Endothelial cell of umbilical vein (primary cell): Measurements from ENCODE around the gene TMEM18. TPM values are rescaled to one million over a fixed set of nuclear protein-coding genes. Genes with fewer than 3 reads are reported as not detected.

Source experiments
- Bru-seq: library from RNA; stranded (reverse); fragments of 400-500 nt; gene quantifications from one replicate; lab custom pipeline; 2021; lab: Mats Ljungman, UMichigan
- BruChase-seq, 2 experiments: library from RNA; stranded (reverse); fragments of 400-500 nt; gene quantifications; one replicate each; lab custom pipeline; 2021; lab: Mats Ljungman, UMichigan
- BruUV-seq: library from RNA; stranded (reverse); fragments of 400-500 nt; replicated peaks from 2 replicates; lab custom pipeline; 2021; lab: Mats Ljungman, UMichigan
- CTCF ChIA-PET: fragments of 300-600, 350-600 bp; sonication (Branson Sonifier 250); formaldehyde crosslinking; loops from one replicate; lab custom pipeline; 2021; ENCODE audit warnings: antibody characterized with exemption, inconsistent platforms; lab: Charles Lee
- POLR2A ChIA-PET: fragments of 300-600, 350-600 bp; sonication (Branson Sonifier 250); formaldehyde crosslinking; loops from one replicate; lab custom pipeline; 2021; ENCODE audit warnings: antibody characterized with exemption, inconsistent platforms; lab: Charles Lee
- DNase-seq: peaks from one replicate; pipeline ENCODE4 v3.0.0-alpha.2; 2011; ENCODE audit warnings: low read depth, low spot score
- FAIRE-seq: peaks from 2 replicates; lab custom pipeline; 2011; peaks lifted over from hg19 to GRCh38; lab: Jason Lieb, UNC
- H2AFZ ChIP-seq: 2 replicates; pipeline ENCODE4 v1.6.0; 2012; ENCODE audit warnings: low read depth, low read length, control low read depth, inconsistent platforms
- H3K27ac ChIP-seq: 2 replicates; pipeline ENCODE4 v1.5.1; 2011; ENCODE audit warnings: low read depth, mild to moderate bottlenecking, control low read depth, low read length, moderate library complexity; ENCODE audit not compliant: insufficient read depth
- H3K27me3 ChIP-seq, 2 experiments: 2 replicates each; pipeline versions ENCODE4 v1.6.0 to v1.6.1; 2011; ENCODE audit warnings: low read length in 2 of 2, mixed read lengths in 1 of 2; ENCODE audit not compliant: control insufficient read depth in 2 of 2, insufficient read depth in 2 of 2
- H3K36me3 ChIP-seq, 2 experiments: 2 replicates in 1 of 2; 3 replicates in 1 of 2; pipeline ENCODE4 v1.5.1; 2011; ENCODE audit warnings: low read length in 2 of 2, mild to moderate bottlenecking in 1 of 2, moderate library complexity in 1 of 2; ENCODE audit not compliant: control insufficient read depth in 2 of 2, insufficient read depth in 2 of 2; ENCODE audit errors: extremely low read depth in 1 of 2
- H3K4me1 ChIP-seq: 3 replicates; pipeline ENCODE4 v1.5.1; 2011; ENCODE audit warnings: mild to moderate bottlenecking, low read length; ENCODE audit not compliant: control insufficient read depth, insufficient read depth; ENCODE audit errors: extremely low read depth
- H3K4me2 ChIP-seq: 2 replicates; pipeline ENCODE4 v1.6.1; 2011; ENCODE audit warnings: low read length, control low read depth, mixed read lengths; ENCODE audit not compliant: insufficient read depth
- H3K4me3 ChIP-seq, 3 experiments: fragments of 200-600 bp in 1 of 3; sonication (generic), shearing (Covaris generic) in 1 of 3; replicated peaks in 1 of 3; 2 replicates each; pipeline ENCODE4 v1.5.1; 2011 to 2016; ENCODE audit warnings: control low read depth in 3 of 3, low read length in 3 of 3, mild to moderate bottlenecking in 2 of 3, inconsistent platforms in 1 of 3, low read depth in 1 of 3, moderate library complexity in 1 of 3; ENCODE audit not compliant: insufficient read depth in 1 of 3
- H3K79me2 ChIP-seq: 2 replicates; pipeline ENCODE4 v1.6.0; 2012; ENCODE audit warnings: low read length, inconsistent platforms; ENCODE audit not compliant: control insufficient read depth, insufficient read depth
- H3K9ac ChIP-seq: replicated peaks from 2 replicates; pipeline ENCODE3; 2011; ENCODE audit warnings: low read length, control low read depth; ENCODE audit not compliant: insufficient read depth; ENCODE audit errors: extremely low read depth
- H3K9me1 ChIP-seq: replicated peaks from 3 replicates; pipeline ENCODE4 v1.6.0; 2011; ENCODE audit warnings: mild to moderate bottlenecking, low read length; ENCODE audit not compliant: control insufficient read depth, insufficient read depth; ENCODE audit errors: extremely low read depth
- H3K9me3 ChIP-seq: replicated peaks from 2 replicates; pipeline ENCODE4 v1.5.1; 2012; ENCODE audit warnings: low read length, inconsistent platforms; ENCODE audit not compliant: control insufficient read depth, insufficient read depth
- H4K20me1 ChIP-seq: replicated peaks from 2 replicates; pipeline ENCODE3; 2011; ENCODE audit warnings: mild to moderate bottlenecking, low read length; ENCODE audit not compliant: control insufficient read depth, insufficient read depth; ENCODE audit errors: extremely low read depth
- EZH2 ChIP-seq: IDR thresholded peaks from 2 replicates; pipeline ENCODE4 v1.6.1; 2012; ENCODE audit warnings: borderline replicate concordance, low read depth, mild to moderate bottlenecking, moderate library complexity, low read length, inconsistent platforms; ENCODE audit not compliant: severe bottlenecking
- FOS ChIP-seq: IDR thresholded peaks from 2 replicates; pipeline ENCODE4 v1.6.1; 2011; ENCODE audit warnings: mild to moderate bottlenecking, low read length, moderate library complexity, borderline replicate concordance; ENCODE audit not compliant: insufficient read depth
- GATA2 ChIP-seq: IDR thresholded peaks from 2 replicates; pipeline ENCODE4 v1.7.0; 2011; ENCODE audit warnings: low read depth, mild to moderate bottlenecking, moderate library complexity, mixed read lengths, low read length; ENCODE audit not compliant: insufficient read length, insufficient read depth
- JUN ChIP-seq: IDR thresholded peaks from 2 replicates; pipeline ENCODE4 v1.6.1; 2011; ENCODE audit warnings: borderline replicate concordance, low read depth; ENCODE audit not compliant: insufficient read length, insufficient read depth
- MYC ChIP-seq: IDR thresholded peaks from one replicate; pipeline ENCODE4 v1.6.1; 2011; ENCODE audit warnings: mild to moderate bottlenecking, low read depth, low read length
- POLR2A ChIP-seq: IDR thresholded peaks from 2 replicates; pipeline ENCODE4 v1.6.1; 2012; ENCODE audit warnings: low read depth, mild to moderate bottlenecking, control low read depth, low read length
- POLR2AphosphoS5 ChIP-seq: IDR thresholded peaks from 2 replicates; pipeline ENCODE4 v1.6.1; 2012; ENCODE audit warnings: low read depth, mild to moderate bottlenecking, control low read depth, low read length, moderate library complexity; ENCODE audit not compliant: insufficient read depth
- dilution Hi-C: fragments of 300-500 bp; cut with MboI; formaldehyde crosslinking; loops from one replicate; pipeline ENCODE4 v1.15.0; 2019; ENCODE audit warnings: low sequenced_read_pairs; ENCODE audit not compliant: extremely low pct_ligation_motif_present
- intact Hi-C: fragments of 100-400 bp; cut with micrococcal nuclease; formaldehyde crosslinking; loops from one replicate; pipeline ENCODE4 v1.10.0; 2022
- long read RNA-seq: library from polyadenylated mRNA; stranded (forward); transcript quantifications from one replicate; pipeline ENCODE4 v2.0.0, GENCODE V29; 2021
- polyA minus RNA-seq, 3 experiments: library from RNA; depleted of rRNA, polyadenylated mRNA; stranded (reverse); fragments of >200 nt; gene quantifications; 1 replicate in 1 of 3; 2 replicates in 2 of 3; pipeline ENCODE4 v1.2.3, GENCODE V29; 2011
- polyA plus RNA-seq, 4 experiments: library from polyadenylated mRNA; depleted of rRNA in 3 of 4; stranded (reverse) in 3 of 4; unstranded in 1 of 4; fragments of >200 nt; gene quantifications; 2 replicates each; pipeline versions ENCODE4 v1.2.1 to v1.2.3, GENCODE V29; 2011 to 2012; ENCODE audit warnings: missing spikeins in 1 of 4
- total RNA-seq: library from RNA; stranded (reverse); gene quantifications from 2 replicates; pipeline ENCODE4 v1.2.3, GENCODE V29; 2021
- TF ChIP-seq, protein P1 (sequence below), 2 donors: IDR thresholded peaks; 1 replicate in 1 of 2; 2 replicates in 1 of 2; pipeline ENCODE4 v1.5.1; 2011; ENCODE audit warnings: low read length in 2 of 2, mild to moderate bottlenecking in 2 of 2, moderate library complexity in 2 of 2, control low read depth in 1 of 2, inconsistent platforms in 1 of 2, low read depth in 1 of 2; ENCODE audit not compliant: insufficient read depth in 1 of 2; ENCODE audit errors: extremely low read depth in 1 of 2
- TF ChIP-seq, protein P2 (sequence below): IDR thresholded peaks from 2 replicates; pipeline ENCODE4 v1.6.1; 2011; ENCODE audit not compliant: insufficient read depth, insufficient read length

Gene TMEM18
- total RNA-seq: 23.1 and 23.7 TPM in 2 replicates
- polyA plus RNA-seq: 15.5 and 19.1 TPM in 2 replicates
- polyA plus RNA-seq (2011; cell fraction: cytosol; rRNA removed): 18.0 and 20.6 TPM in 2 replicates
- 44.5 and 51.3 TPM in 2 replicates for polyA plus RNA-seq (2011; cell fraction: nucleus; rRNA removed)
- polyA plus RNA-seq (2012): 25.2 and 29.4 TPM in 2 replicates
- 13.7 and 14.9 TPM in 2 replicates for polyA minus RNA-seq
- polyA minus RNA-seq (2011; cell fraction: cytosol; rRNA and poly(A)+ RNA removed): 13.5 TPM
- 23.2 and 33.5 TPM in 2 replicates for polyA minus RNA-seq (2011; cell fraction: nucleus; rRNA and poly(A)+ RNA removed)
- Bru-seq, nascent RNA: percentile 76 among the genes with signal in this experiment
- BruChase-seq, experiment 1, labeled RNA remaining after a 6-hour chase: percentile 78 among the genes with signal in this experiment
- BruChase-seq, experiment 2, labeled RNA remaining after a 2-hour chase: percentile 82 among the genes with signal in this experiment
- long read RNA-seq, transcript TMEM18-201 (5 exons, 2,762 nt): major isoform, 57 of 76 reads
- long read RNA-seq, partial matches to known transcripts: 0 of 76 reads
- long read RNA-seq, other reads (novel, unspliced or antisense): 15 of 76 reads

DNA sequence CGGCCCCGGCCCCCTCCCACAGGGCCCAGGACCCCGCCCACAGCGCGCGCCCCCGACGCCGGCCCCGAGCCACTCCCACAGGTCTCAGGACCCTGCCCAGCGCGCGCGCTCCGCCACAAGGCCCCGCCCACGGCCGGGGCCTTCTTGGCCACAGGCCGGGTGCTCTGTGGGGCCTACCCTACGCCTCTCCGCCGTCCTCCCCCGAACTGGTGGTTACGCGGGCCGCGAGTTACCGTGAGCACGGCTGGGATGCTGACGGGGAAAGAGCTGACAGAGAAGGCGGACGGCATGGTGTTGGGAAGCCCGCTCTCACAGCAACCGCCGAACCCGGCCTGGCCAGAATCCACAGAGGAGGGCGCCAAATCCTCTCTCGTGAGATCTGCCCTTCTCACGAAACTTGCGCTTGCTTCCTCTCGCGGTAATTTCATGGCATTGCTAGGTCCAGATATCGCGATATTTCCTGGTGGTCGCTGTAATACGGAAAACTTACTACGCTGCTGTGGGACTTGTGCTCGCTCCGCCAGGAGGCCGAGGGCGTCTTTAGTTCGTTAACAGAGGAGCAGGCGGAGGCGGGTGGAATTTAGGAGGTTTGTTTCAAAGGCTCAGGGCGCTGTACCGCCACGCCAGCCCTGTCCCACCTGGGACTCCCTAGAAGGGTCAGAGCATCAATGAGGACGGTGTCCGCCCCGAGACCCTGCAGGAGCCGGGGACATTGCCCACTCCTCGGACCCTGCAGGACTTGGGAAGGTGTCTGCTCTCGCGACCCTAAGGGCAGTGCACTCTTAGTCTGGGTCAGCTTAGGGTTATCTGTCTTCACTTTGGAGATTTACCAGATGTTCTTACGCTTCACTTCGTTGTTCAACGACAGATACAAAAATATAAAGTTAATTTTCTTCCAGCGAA is at the start of gene TMEM18:
TMEM18 (minus strand) TSS at position 351 of the 903 bp plus-strand sequence; CDS start at position 290, 61 bp downstream.
- no peak for FAIRE-seq
- dilution Hi-C loops: no loop called here

More for the DNA sequence above, at the start of gene TMEM18:
- Histone ChIP-seq H3K27ac (peak within 1 kb of the TSS; percentile 91), H3K4me2 (peak within 1 kb of the TSS; percentile 84), H3K4me1 (peaks cover 25% of the 10 kb centered on the region), H3K27me3 (no peaks in the 10 kb centered on the region), H4K20me1 (no peaks in the 10 kb centered on the region), H3K9me1 (no peaks in the 10 kb centered on the region), H3K9ac (peak within 1 kb of the TSS; percentile 97), H2AFZ (peak within 1 kb of the TSS; percentile 71), H3K4me3 (peak within 1 kb of the TSS; percentile 39 to 80 (median 79)), H3K79me2 (peaks cover 25% of the 10 kb centered on the region), H3K36me3 (peaks cover 0 to 1% of the 10 kb centered on the region in 2 experiments), H3K9me3 (no peaks in the 10 kb centered on the region)
- TF ChIP-seq POLR2A (peak; percentile 99), MYC (no peak), FOS (no peak), POLR2AphosphoS5 (peak; percentile 92), EZH2 (no peak), JUN (no peak), GATA2 (no peak)
- TF ChIP-seq, protein P1, sequence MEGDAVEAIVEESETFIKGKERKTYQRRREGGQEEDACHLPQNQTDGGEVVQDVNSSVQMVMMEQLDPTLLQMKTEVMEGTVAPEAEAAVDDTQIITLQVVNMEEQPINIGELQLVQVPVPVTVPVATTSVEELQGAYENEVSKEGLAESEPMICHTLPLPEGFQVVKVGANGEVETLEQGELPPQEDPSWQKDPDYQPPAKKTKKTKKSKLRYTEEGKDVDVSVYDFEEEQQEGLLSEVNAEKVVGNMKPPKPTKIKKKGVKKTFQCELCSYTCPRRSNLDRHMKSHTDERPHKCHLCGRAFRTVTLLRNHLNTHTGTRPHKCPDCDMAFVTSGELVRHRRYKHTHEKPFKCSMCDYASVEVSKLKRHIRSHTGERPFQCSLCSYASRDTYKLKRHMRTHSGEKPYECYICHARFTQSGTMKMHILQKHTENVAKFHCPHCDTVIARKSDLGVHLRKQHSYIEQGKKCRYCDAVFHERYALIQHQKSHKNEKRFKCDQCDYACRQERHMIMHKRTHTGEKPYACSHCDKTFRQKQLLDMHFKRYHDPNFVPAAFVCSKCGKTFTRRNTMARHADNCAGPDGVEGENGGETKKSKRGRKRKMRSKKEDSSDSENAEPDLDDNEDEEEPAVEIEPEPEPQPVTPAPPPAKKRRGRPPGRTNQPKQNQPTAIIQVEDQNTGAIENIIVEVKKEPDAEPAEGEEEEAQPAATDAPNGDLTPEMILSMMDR (IDR thresholded peaks at IDR 0.05; ENCODE audit: extremely low read depth in 1 of 2, insufficient read depth in 1 of 2, low read depth in 1 of 2, low read length in 2 of 2): peak in 1 of 2 donors; percentile 6
- TF ChIP-seq, protein P2, sequence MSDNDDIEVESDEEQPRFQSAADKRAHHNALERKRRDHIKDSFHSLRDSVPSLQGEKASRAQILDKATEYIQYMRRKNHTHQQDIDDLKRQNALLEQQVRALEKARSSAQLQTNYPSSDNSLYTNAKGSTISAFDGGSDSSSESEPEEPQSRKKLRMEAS: no peak
- peak; percentile 98 for DNase-seq
- BruUV-seq: TSS peak; percentile 87
- ChIA-PET POLR2A (interaction anchor here (0.6 to 1.4 kb wide), 4 partner anchors 10 to 1005 kb away, joined by 3 to 7 read pairs (median 4); no protein-coding TSS in a partner anchor), CTCF (interaction anchor here (0.6 to 2.0 kb wide), 4 partner anchors 10 to 1140 kb away, joined by 3 to 9 read pairs (median 4); no protein-coding TSS in a partner anchor)
- intact Hi-C loops: loop anchor here (2.0 kb wide), 2 partner anchors 413 to 1067 kb away; partner anchors contain the start of genes ACP1, PXDN and SH3YL1
